Measurements from ENCODE around the gene DLL1.
A peak's percentile ranks its signal among the peaks of the same experiment; 100 is the strongest.

The DLL1 gene

DNA sequence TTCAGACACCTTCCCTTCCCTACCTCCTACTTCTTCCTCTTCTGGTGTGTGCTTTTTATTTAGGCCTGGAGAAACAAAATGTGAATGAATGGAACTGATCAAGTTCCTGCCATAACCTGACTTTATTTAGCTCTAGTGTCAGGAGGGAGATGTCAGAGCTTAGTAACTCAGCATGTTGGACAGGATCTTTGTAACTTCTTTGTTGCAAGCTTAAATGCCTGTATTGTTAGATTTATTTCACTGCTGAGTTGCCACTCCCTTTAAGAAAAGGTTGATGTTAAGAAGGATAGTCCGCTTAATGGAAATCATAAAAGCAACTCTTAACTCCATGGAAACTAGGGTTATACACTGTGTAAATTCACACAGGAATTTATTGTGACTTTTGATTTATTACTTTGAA lies 17.9 kb upstream of the DLL1 start:
- Histone ChIP-seq H3K27ac (ENCODE audit: low read length) (no peak overlapping the region), H3K27me3 (replicated peaks; ENCODE audit: insufficient read depth, low read length) (no peaks in the 10 kb centered on the region), H3K36me3 (replicated peaks; ENCODE audit: insufficient read depth, low read length) (no peaks in the 10 kb centered on the region), H4K20me1 (ENCODE audit: insufficient read depth, low read length) (no peaks in the 10 kb centered on the region), H3K9ac (ENCODE audit: low read length) (no peak overlapping the region), H3K79me2 (ENCODE audit: low read length) (peaks cover 22% of the 10 kb centered on the region), H3F3A (ENCODE audit: insufficient read depth, low read length) (no peaks in the 10 kb centered on the region), H3K9me3 (replicated peaks; ENCODE audit: insufficient read depth, low read length) (no peaks in the 10 kb centered on the region), H3K4me2 (ENCODE audit: low read depth, low read length) (no peak overlapping the region), H3K4me3 (ENCODE audit: low read length) (no peak overlapping the region), H2AFZ (ENCODE audit: low read length) (no peak overlapping the region), H3K4me1 (ENCODE audit: low read length) (0 out of 2 replicates have a peak, but pooled peaks cover 3% of the 10 kb centered on the region), H3K9me2 (replicated peaks; ENCODE audit: insufficient read depth, low read length) (no peaks in the 10 kb centered on the region)
- DNase-seq, result no peak
- TF ChIP-seq EZH2 (optimal IDR thresholded peaks at IDR 0.05; ENCODE audit: low read depth, low read length), result no peak
- TF ChIP-seq, protein P1, sequence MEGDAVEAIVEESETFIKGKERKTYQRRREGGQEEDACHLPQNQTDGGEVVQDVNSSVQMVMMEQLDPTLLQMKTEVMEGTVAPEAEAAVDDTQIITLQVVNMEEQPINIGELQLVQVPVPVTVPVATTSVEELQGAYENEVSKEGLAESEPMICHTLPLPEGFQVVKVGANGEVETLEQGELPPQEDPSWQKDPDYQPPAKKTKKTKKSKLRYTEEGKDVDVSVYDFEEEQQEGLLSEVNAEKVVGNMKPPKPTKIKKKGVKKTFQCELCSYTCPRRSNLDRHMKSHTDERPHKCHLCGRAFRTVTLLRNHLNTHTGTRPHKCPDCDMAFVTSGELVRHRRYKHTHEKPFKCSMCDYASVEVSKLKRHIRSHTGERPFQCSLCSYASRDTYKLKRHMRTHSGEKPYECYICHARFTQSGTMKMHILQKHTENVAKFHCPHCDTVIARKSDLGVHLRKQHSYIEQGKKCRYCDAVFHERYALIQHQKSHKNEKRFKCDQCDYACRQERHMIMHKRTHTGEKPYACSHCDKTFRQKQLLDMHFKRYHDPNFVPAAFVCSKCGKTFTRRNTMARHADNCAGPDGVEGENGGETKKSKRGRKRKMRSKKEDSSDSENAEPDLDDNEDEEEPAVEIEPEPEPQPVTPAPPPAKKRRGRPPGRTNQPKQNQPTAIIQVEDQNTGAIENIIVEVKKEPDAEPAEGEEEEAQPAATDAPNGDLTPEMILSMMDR (IDR thresholded peaks at IDR 0.05; ENCODE audit: low read length), result no peak

DNA sequence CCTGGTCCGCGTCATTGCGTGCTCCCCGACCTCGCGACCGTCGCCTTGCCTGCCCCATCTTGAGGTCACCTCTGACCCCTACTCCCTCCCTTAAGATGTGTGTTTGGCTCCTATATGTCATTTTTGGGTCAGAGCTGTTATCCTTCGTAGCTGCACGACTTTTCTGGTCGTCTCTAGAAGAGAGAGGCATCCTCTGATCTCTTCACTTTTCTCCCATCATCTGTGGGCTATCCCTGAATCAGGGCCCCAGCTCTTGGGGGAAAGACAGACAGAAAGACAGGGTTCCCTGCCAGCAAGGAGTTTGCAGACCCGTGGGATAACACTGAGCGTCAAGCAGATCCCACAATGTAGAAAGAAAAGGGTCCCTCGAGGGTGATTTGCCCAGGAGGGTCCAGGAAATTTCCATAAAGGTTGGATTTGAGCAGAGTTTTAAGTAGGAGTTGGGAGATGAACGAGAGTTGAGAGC lies 16.2 kb upstream of the DLL1 start:
- H3K9me3 ChIP-seq (replicated peaks; ENCODE audit: insufficient read depth, low read length), result no peaks in the 10 kb centered on the region
- TF ChIP-seq EZH2 (optimal IDR thresholded peaks at IDR 0.05; ENCODE audit: low read depth, low read length) (no peak), EZH2phosphoT487 (IDR thresholded peaks at IDR 0.05; ENCODE audit: low read length) (no peak)
- TF ChIP-seq, protein P1 (IDR thresholded peaks at IDR 0.05; ENCODE audit: low read length), result no peak

DNA sequence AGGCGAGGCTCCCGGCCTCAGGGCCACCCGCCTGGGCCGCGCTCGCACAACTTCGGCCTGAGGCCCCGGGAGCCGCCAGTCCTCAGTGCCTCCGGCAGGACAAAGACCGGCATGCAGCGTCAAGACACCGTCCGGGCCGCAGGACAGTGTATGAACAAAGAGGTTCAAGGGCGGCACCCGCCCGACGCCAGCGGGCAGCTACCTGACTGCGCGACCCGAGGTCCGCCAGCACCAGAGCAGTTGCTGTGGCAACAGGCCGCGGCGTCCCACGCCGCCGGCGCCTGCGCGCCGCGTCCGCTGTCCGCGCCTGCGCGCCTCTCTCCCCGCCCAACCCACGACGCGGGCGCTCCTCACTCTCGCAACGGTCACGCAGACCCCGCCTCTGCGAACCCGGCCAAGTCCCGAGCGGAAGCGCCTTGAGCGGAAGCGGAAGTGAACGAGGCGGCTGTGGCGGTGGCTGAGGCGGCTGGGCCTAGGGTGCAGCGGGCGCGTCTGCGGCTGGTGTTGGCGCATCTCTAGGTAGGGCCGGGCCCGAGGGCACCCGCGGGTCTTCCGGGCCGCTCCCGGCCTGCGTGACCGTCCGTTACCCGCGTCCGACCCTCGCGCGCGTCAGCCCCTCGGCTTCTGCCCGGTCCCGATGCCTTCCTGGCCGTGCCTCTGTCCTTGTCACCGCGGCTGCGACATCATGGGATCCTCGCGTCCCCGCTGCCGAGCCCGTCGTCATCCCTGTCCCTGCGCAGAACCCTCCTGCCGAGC lies 15.6 kb upstream of the DLL1 start, which contains the start of gene FAM120B:
TSS of gene FAM120B (plus strand) at position 435 of the 756 bp plus-strand sequence. CDS start 10,633 bp downstream, outside the sequence.
- Histone ChIP-seq H3K79me2 (ENCODE audit: low read length) (peaks cover 19% of the 10 kb centered on the region), H3K9me2 (replicated peaks; ENCODE audit: insufficient read depth, low read length) (no peaks in the 10 kb centered on the region), H3K27me3 (replicated peaks; ENCODE audit: insufficient read depth, low read length) (no peaks in the 10 kb centered on the region), H3K27ac (ENCODE audit: low read length) (peak within 1 kb of the TSS; percentile 39; the same call in 1 of the 2 replicates), H3K9me3 (replicated peaks; ENCODE audit: insufficient read depth, low read length) (no peaks in the 10 kb centered on the region), H3K4me1 (ENCODE audit: low read length) (0 out of 2 replicates have a peak, but pooled peaks cover 3% of the 10 kb centered on the region), H3K36me3 (replicated peaks; ENCODE audit: insufficient read depth, low read length) (no peaks in the 10 kb centered on the region), H3K4me3 (ENCODE audit: low read length) (peak within 1 kb of the TSS; percentile 91), H3F3A (ENCODE audit: insufficient read depth, low read length) (no peaks in the 10 kb centered on the region), H2AFZ (ENCODE audit: low read length) (peak within 1 kb of the TSS; percentile 80), H4K20me1 (ENCODE audit: insufficient read depth, low read length) (no peaks in the 10 kb centered on the region), H3K4me2 (ENCODE audit: low read depth, low read length) (peak within 1 kb of the TSS; percentile 81), H3K9ac (ENCODE audit: low read length) (peak within 1 kb of the TSS; percentile 82)
- DNase-seq, result peak; percentile 88
- TF ChIP-seq, protein P1 (IDR thresholded peaks at IDR 0.05; ENCODE audit: low read length), result no peak
- TF ChIP-seq EZH2phosphoT487 (IDR thresholded peaks at IDR 0.05; ENCODE audit: low read length), result no peak
- TF ChIP-seq EZH2 (optimal IDR thresholded peaks at IDR 0.05; ENCODE audit: low read depth, low read length), result no peak

More for the DNA sequence above, 16.2 kb upstream of the DLL1 start:
- Histone ChIP-seq H3K79me2 (ENCODE audit: low read length) (peaks cover 19% of the 10 kb centered on the region), H3K4me2 (ENCODE audit: low read depth, low read length) (peak overlapping the region; percentile 76), H3K9ac (ENCODE audit: low read length) (peak overlapping the region; percentile 82), H3K4me3 (ENCODE audit: low read length) (peak overlapping the region; percentile 91), H3K36me3 (replicated peaks; ENCODE audit: insufficient read depth, low read length) (no peaks in the 10 kb centered on the region), H2AFZ (ENCODE audit: low read length) (peak overlapping the region; percentile 69), H3K27me3 (replicated peaks; ENCODE audit: insufficient read depth, low read length) (no peaks in the 10 kb centered on the region), H3K4me1 (ENCODE audit: low read length) (0 out of 2 replicates have a peak, but pooled peaks cover 3% of the 10 kb centered on the region), H3K9me2 (replicated peaks; ENCODE audit: insufficient read depth, low read length) (no peaks in the 10 kb centered on the region), H4K20me1 (ENCODE audit: insufficient read depth, low read length) (no peaks in the 10 kb centered on the region), H3K27ac (ENCODE audit: low read length) (peak overlapping the region; percentile 39; the same call in 1 of the 2 replicates), H3F3A (ENCODE audit: insufficient read depth, low read length) (no peaks in the 10 kb centered on the region)
- peak; percentile 6 for DNase-seq

All from MM.1S (cell line).